ENCODE measurements around the gene HTR3A. TPM values are rescaled to one million over a fixed set of nuclear protein-coding genes. Genes with fewer than 3 reads are reported as not detected.

HTR3A gene
- total and polyA plus RNA-seq, 11 donors = 0.15 to 0.23 TPM; not detected in 9

GRCh38 chr11:114034956-114035355 is 60.0 kb downstream of the HTR3A start:
- no peaks in the 10 kb centered on the region for H3K9me3 ChIP-seq
- ATAC-seq (no peak), DNase-seq (no peak)
- intact Hi-C loops (cut with DNase I) = loop anchor here in 8 of 10 donors (2.0 to 10.0 kb wide), 7 partner anchors 57 to 400 kb away; partner anchors contain the start of gene REXO2 (in 1 of the 8)
- peaks cover 3 to 22% (median 8%) of the 10 kb centered on the region in 12 donors for H3K4me1 ChIP-seq
- no peaks in the 10 kb centered on the region for H3K36me3 ChIP-seq
- TF ChIP-seq CTCF (IDR thresholded peaks at IDR 0.05) (no peak), POLR2A (IDR thresholded peaks at IDR 0.05) (no peak)
- no peak overlapping the region for H3K27ac ChIP-seq
- no peak overlapping the region for H3K4me3 ChIP-seq
- H3K27me3 ChIP-seq = no peaks in the 10 kb centered on the region
- WGBS, 4 donors = 90 to 93% (median 91%) methylated on average over 11 of the region's 11 CpGs

DNA sequence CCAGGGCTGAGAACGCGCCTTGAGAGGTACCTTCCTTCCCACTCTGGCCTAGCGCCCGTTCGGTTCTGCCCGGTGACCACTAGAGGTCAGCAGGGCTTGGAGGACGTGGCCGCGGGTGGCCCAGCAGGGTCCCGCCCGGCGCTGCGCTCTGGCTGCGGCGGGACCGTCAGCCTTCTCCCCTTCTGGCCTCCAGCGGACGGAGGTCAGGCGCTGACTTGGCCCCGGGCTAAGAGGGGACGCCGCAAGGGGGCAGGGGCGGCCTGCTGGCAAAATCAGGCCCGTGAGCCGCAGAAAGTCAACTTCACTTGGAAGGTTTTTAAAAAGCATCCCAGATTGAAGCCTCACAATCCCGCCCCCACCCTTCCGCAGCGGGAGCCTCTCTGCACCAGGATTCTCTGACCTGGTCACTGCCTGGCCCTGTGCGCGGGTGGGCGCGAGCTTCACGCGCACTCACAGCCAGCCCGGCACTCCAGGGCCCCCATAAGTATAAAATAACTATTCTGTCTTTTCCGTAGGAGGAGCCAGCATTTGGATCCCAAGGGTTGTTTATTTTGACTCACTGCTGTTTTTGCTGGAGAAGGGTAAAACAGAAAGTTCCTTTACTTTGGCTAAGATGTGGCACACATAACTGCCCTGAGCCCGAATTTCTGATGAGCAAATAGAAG is 61.4 kb downstream of the HTR3A start:
- H3K27me3 ChIP-seq = no peaks in the 10 kb centered on the region
- DNase-seq (peak; percentile 83 to 93 (median 91)), ATAC-seq (peak; percentile 84 to 96 (median 94))
- peaks cover 4 to 30% (median 11%) of the 10 kb centered on the region in 12 donors for H3K4me1 ChIP-seq
- H3K9me3 ChIP-seq = no peaks in the 10 kb centered on the region
- peak overlapping the region in 10 of 12 donors; percentile 26 to 60 (median 48) for H3K4me3 ChIP-seq
- TF ChIP-seq POLR2A (IDR thresholded peaks at IDR 0.05) = peak in 1 of 2 donors; percentile 39
- TF ChIP-seq CTCF (IDR thresholded peaks at IDR 0.05) = peak; percentile 85 to 96 (median 94)
- intact Hi-C loops (cut with DNase I) = loop anchor here (1.0 to 10.0 kb wide), 11 partner anchors 23 to 399 kb away; partner anchors contain the start of genes ZBTB16 (in 2 of the 10) and REXO2 (in 1 of the 10)
- WGBS, 4 donors = 4 to 16% (median 7%) methylated on average over 13 to 37 of the region's 37 CpGs
- H3K27ac ChIP-seq = peak overlapping the region in 10 of 12 donors; percentile 50 to 88 (median 75)
- no peaks in the 10 kb centered on the region for H3K36me3 ChIP-seq

DNA sequence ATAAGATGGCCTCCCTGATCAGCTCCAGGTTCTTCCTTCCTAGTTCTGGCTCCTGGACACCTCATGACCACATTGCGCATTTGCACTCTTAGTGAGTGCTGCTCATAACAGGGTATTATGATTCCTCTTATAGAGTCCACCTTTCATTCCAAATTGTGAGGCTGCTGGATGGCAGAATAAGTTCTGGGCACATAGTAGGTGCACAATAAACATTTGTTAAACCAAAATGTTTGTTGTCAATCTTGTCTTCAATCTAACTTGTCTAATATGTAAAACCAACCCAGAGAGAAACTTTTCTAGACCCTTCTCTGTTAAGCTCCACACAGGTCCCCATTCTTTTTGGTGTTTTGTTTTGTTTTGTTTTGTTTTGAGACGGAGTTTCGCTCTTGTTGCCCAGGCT is 62.0 kb downstream of the HTR3A start:
- Histone ChIP-seq H3K9me3 (no peaks in the 10 kb centered on the region), H3K36me3 (no peaks in the 10 kb centered on the region), H3K27ac (peak overlapping the region in 10 of 12 donors; percentile 50 to 88 (median 75)), H3K4me3 (peak overlapping the region in 4 of 12 donors; percentile 26 to 60 (median 50)), H3K27me3 (no peaks in the 10 kb centered on the region), H3K4me1 (peaks cover 4 to 30% (median 11%) of the 10 kb centered on the region in 12 donors)
- ATAC-seq (no peak), DNase-seq (no peak)
- TF ChIP-seq CTCF (IDR thresholded peaks at IDR 0.05) (no peak), POLR2A (IDR thresholded peaks at IDR 0.05) (no peak)
- WGBS, 4 donors = 89 to 96% (median 94%) methylated on average over 3 of the region's 3 CpGs
- intact Hi-C loops (cut with DNase I) = loop anchor here (1.0 to 10.0 kb wide), 11 partner anchors 22 to 398 kb away; partner anchors contain the start of genes ZBTB16 (in 2 of the 10) and REXO2 (in 1 of the 10)

DNA sequence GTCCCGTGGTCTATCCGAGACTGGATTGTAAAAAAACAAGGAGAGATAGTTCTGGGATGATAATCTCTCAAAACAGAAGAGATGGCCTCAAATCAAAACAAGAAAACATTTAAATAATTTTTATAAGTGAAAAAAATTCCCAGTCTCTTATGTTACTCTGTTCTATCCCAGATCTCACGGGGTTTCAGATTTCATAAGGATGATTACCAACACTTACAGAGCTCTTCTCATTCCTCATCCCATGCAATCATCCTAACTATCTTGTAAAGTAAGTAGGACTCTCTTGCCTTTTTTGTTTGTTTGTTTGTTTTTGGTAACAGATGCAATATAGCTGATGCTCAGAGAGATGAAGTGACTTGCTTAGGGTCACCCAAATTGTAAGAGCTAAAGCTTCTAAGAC is 64.6 kb downstream of the HTR3A start:
- DNase-seq (no peak), ATAC-seq (no peak)
- no peaks in the 10 kb centered on the region for H3K36me3 ChIP-seq
- TF ChIP-seq POLR2A (IDR thresholded peaks at IDR 0.05) = no peak
- no peak for TF ChIP-seq CTCF (IDR thresholded peaks at IDR 0.05)
- peak overlapping the region in 1 of 12 donors; percentile 81 for H3K27ac ChIP-seq
- no peak overlapping the region for H3K4me3 ChIP-seq
- no peaks in the 10 kb centered on the region for H3K27me3 ChIP-seq
- peaks cover 0 to 10% (median 0%) of the 10 kb centered on the region in 12 donors for H3K9me3 ChIP-seq
- WGBS, 4 donors = 86 to 91% (median 88%) methylated on average over 3 of the region's 3 CpGs
- intact Hi-C loops (cut with DNase I) = loop anchor here in 8 of 10 donors (5.0 to 10.0 kb wide), 4 partner anchors 142 to 395 kb away; partner anchors contain the start of gene REXO2 (in 1 of the 8)
- peaks cover 4 to 30% (median 13%) of the 10 kb centered on the region in 12 donors for H3K4me1 ChIP-seq
